SK-N-SH (cell line): ENCODE results near the gene MYOM3. TPM values are rescaled to one million over a fixed set of nuclear protein-coding genes. Genes with fewer than 3 reads are reported as not detected.

Experiments used
- CTCF ChIA-PET: fragments of 300-600, 350-600 bp; formaldehyde crosslinking; extraction: SDS; loops from one replicate; lab custom pipeline; 2021; lab: Yijun Ruan, JAX
- POLR2A ChIA-PET: fragments of 350-600 bp; sonication (Branson Sonifier 250); formaldehyde crosslinking; extraction: SDS; loops from one replicate; lab custom pipeline; 2020; ENCODE audit warnings: antibody characterized with exemption, inconsistent platforms; lab: Yijun Ruan, JAX
- DNase-seq: peaks from one replicate; pipeline ENCODE4 v3.0.0; 2012
- H2AFZ ChIP-seq: fragments of 200-600 bp; sonication (generic); 2 replicates; pipeline ENCODE4 v1.8.1; 2016; ENCODE audit warnings: antibody characterized with exemption, mild to moderate bottlenecking, low read depth
- H3F3A ChIP-seq: fragments of 200-600 bp; sonication (generic); replicated peaks from 2 replicates; pipeline ENCODE3; 2016; ENCODE audit warnings: antibody characterized with exemption, mild to moderate bottlenecking; ENCODE audit not compliant: insufficient read depth
- H3K27ac ChIP-seq, 2 experiments: fragments of 200-500 bp in 1 of 2; fragments of 200-600 bp in 1 of 2; sonication (Bioruptor generic) in 1 of 2; sonication (generic), shearing (Covaris generic) in 1 of 2; 2 replicates each; pipeline versions ENCODE4 v1.5.1 to v1.6.1; 2014 to 2016; ENCODE audit warnings: low read depth in 2 of 2, inconsistent platforms in 1 of 2, low read length in 1 of 2, mild to moderate bottlenecking in 1 of 2, mixed read lengths in 1 of 2
- H3K27me3 ChIP-seq: fragments of 200-600 bp; sonication (generic), shearing (Covaris generic); 2 replicates; pipeline ENCODE4 v1.6.1; 2016; ENCODE audit warnings: mixed run types; ENCODE audit not compliant: insufficient read depth
- H3K36me3 ChIP-seq, 2 experiments: fragments of 200-500 bp in 1 of 2; fragments of 200-600 bp in 1 of 2; sonication (Bioruptor generic) in 1 of 2; sonication (generic) in 1 of 2; replicated peaks in 1 of 2; 2 replicates each; pipeline versions ENCODE3 to v1.5.1; 2014 to 2016; ENCODE audit warnings: low read length in 1 of 2, mild to moderate bottlenecking in 1 of 2; ENCODE audit not compliant: insufficient read depth in 2 of 2, control insufficient read depth in 1 of 2
- H3K4me1 ChIP-seq, 2 experiments: fragments of 200-500 bp in 1 of 2; fragments of 200-600 bp in 1 of 2; sonication (Bioruptor generic) in 1 of 2; sonication (generic), shearing (Covaris generic) in 1 of 2; 2 replicates each; pipeline versions ENCODE4 v1.5.1 to v1.6.1; 2014 to 2016; ENCODE audit warnings: low read depth in 1 of 2, low read length in 1 of 2, mixed run types in 1 of 2; ENCODE audit not compliant: insufficient read depth in 2 of 2, control insufficient read depth in 1 of 2
- H3K4me2 ChIP-seq: fragments of 200-600 bp; sonication (generic), shearing (Covaris generic); 2 replicates; pipeline ENCODE4 v1.6.1; 2017; ENCODE audit warnings: mixed run types
- H3K4me3 ChIP-seq, 2 experiments: fragments of 200-500 bp in 1 of 2; fragments of 200-600 bp in 1 of 2; sonication (Bioruptor generic) in 1 of 2; sonication (generic), shearing (Covaris generic) in 1 of 2; 2 replicates each; pipeline versions ENCODE4 v1.5.1 to v1.8.1; 2014 to 2016; ENCODE audit warnings: low read depth in 2 of 2, inconsistent platforms in 1 of 2, low read length in 1 of 2, mild to moderate bottlenecking in 1 of 2, mixed read lengths in 1 of 2, moderate library complexity in 1 of 2
- H3K79me2 ChIP-seq: fragments of 200-600 bp; sonication (generic); 2 replicates; pipeline ENCODE4 v1.8.1; 2017; ENCODE audit warnings: mild to moderate bottlenecking; ENCODE audit not compliant: insufficient read depth
- H3K9ac ChIP-seq: fragments of 200-600 bp; sonication (generic); 2 replicates; pipeline ENCODE4 v1.6.1; 2017; ENCODE audit warnings: mixed run types
- H3K9me2 ChIP-seq: fragments of 200-600 bp; sonication (generic); 2 replicates; pipeline ENCODE4 v1.6.1; 2017; ENCODE audit warnings: mixed run types
- H3K9me3 ChIP-seq: fragments of 200-600 bp; sonication (generic); 2 replicates; pipeline ENCODE4 v1.6.1; 2017; ENCODE audit warnings: mixed run types, mild to moderate bottlenecking, moderate library complexity
- H4K20me1 ChIP-seq: fragments of 200-600 bp; sonication (generic); 2 replicates; pipeline ENCODE4 v1.6.1; 2017; ENCODE audit warnings: mild to moderate bottlenecking, mixed run types; ENCODE audit not compliant: insufficient read depth
- ELF1 ChIP-seq: IDR thresholded peaks from 2 replicates; pipeline ENCODE4 v1.4.0; 2012
- EP300 ChIP-seq, 2 experiments: IDR thresholded peaks; 2 replicates each; pipeline versions ENCODE4 v1.4.0 to v1.6.1; 2012; ENCODE audit warnings: borderline replicate concordance in 1 of 2, low read depth in 1 of 2, low read length in 1 of 2
- FOSL2 ChIP-seq: IDR thresholded peaks from 2 replicates; pipeline ENCODE4 v1.4.0; 2012; ENCODE audit warnings: low read depth, mild to moderate bottlenecking, moderate library complexity, borderline replicate concordance
- FOXM1 ChIP-seq: IDR thresholded peaks from 2 replicates; pipeline ENCODE4 v1.4.0; 2012; ENCODE audit warnings: low read depth, mild to moderate bottlenecking
- GABPA ChIP-seq: IDR thresholded peaks from 2 replicates; pipeline ENCODE4 v1.4.0; 2012; ENCODE audit warnings: low read depth, mild to moderate bottlenecking
- JUND ChIP-seq: IDR thresholded peaks from 2 replicates; pipeline ENCODE4 v1.4.0; 2012
- MXI1 ChIP-seq: IDR thresholded peaks from 2 replicates; pipeline ENCODE4 v1.6.1; 2012; ENCODE audit warnings: mild to moderate bottlenecking, low read depth, low read length, improper control_type of control experiment
- NFIC ChIP-seq: IDR thresholded peaks from 2 replicates; pipeline ENCODE4 v1.4.0; 2012; ENCODE audit warnings: borderline replicate concordance
- NRF1 ChIP-seq: IDR thresholded peaks from 2 replicates; pipeline ENCODE4 v1.6.1; 2012; ENCODE audit warnings: low read depth, mild to moderate bottlenecking, low read length
- POLR2AphosphoS5 ChIP-seq: IDR thresholded peaks from 2 replicates; pipeline ENCODE4 v1.6.1; 2012; ENCODE audit warnings: low read depth, low read length
- RAD21 ChIP-seq: IDR thresholded peaks from 2 replicates; pipeline ENCODE4 v1.6.1; 2012; ENCODE audit warnings: mild to moderate bottlenecking, low read length
- RCOR1 ChIP-seq: fragments of 150-350 bp; IDR thresholded peaks from 2 replicates; pipeline ENCODE4 v1.6.1; 2017; ENCODE audit warnings: antibody characterized with exemption, low read length
- RFX5 ChIP-seq: IDR thresholded peaks from 2 replicates; pipeline ENCODE4 v1.6.1; 2012; ENCODE audit warnings: mild to moderate bottlenecking, improper control_type of control experiment, low read length
- RXRA ChIP-seq: IDR thresholded peaks from 2 replicates; pipeline ENCODE4 v1.4.0; 2012; ENCODE audit warnings: low read depth, mild to moderate bottlenecking, borderline replicate concordance
- SIN3A ChIP-seq: IDR thresholded peaks from 2 replicates; pipeline ENCODE4 v1.6.1; 2012; ENCODE audit warnings: low read depth, mild to moderate bottlenecking, low read length, moderate library complexity, borderline replicate concordance
- SMC3 ChIP-seq: IDR thresholded peaks from 2 replicates; pipeline ENCODE4 v1.6.1; 2012; ENCODE audit warnings: low read depth, low read length, improper control_type of control experiment
- TEAD4 ChIP-seq: IDR thresholded peaks from 2 replicates; pipeline ENCODE4 v1.4.0; 2012; ENCODE audit warnings: mild to moderate bottlenecking, borderline replicate concordance; ENCODE audit not compliant: insufficient read depth
- WGBS: methylation state at CpG from one replicate; pipeline ENCODE4 v1.1.6; 2017; ENCODE audit warnings: low lambda C conversion rate; 5-methylcytosine and 5-hydroxymethylcytosine counted together
- polyA plus RNA-seq, 3 experiments: library from polyadenylated mRNA; depleted of rRNA; stranded (reverse); fragments of >200 nt; gene quantifications; 2 replicates each; pipeline ENCODE4 v1.2.3, GENCODE V29; 2012
- TF ChIP-seq, protein P1 (sequence below): IDR thresholded peaks from 2 replicates; pipeline ENCODE4; 2012
- TF ChIP-seq, protein P2 (sequence below): IDR thresholded peaks from 2 replicates; pipeline ENCODE4 v1.4.0; 2012; ENCODE audit warnings: low read depth, borderline replicate concordance
- TF ChIP-seq, protein P3 (sequence below): fragments of 150-350 bp; IDR thresholded peaks from 2 replicates; pipeline ENCODE4 v1.6.1; 2016; ENCODE audit warnings: mild to moderate bottlenecking, low read depth, low read length
- TF ChIP-seq, protein P4 (sequence below): fragments of 150-350 bp; IDR thresholded peaks from 2 replicates; pipeline ENCODE4 v1.6.1; 2017; ENCODE audit warnings: antibody characterized with exemption, low read length, low read depth, borderline replicate concordance
- TF ChIP-seq, protein P5 (sequence below): IDR thresholded peaks from 2 replicates; pipeline ENCODE4 v1.4.0; 2012; ENCODE audit warnings: low read depth, borderline replicate concordance

MYOM3 gene
- polyA plus RNA-seq, 1 of the 3 experiments (the other 2 are of a cell fraction) = 0.02 TPM

DNA sequence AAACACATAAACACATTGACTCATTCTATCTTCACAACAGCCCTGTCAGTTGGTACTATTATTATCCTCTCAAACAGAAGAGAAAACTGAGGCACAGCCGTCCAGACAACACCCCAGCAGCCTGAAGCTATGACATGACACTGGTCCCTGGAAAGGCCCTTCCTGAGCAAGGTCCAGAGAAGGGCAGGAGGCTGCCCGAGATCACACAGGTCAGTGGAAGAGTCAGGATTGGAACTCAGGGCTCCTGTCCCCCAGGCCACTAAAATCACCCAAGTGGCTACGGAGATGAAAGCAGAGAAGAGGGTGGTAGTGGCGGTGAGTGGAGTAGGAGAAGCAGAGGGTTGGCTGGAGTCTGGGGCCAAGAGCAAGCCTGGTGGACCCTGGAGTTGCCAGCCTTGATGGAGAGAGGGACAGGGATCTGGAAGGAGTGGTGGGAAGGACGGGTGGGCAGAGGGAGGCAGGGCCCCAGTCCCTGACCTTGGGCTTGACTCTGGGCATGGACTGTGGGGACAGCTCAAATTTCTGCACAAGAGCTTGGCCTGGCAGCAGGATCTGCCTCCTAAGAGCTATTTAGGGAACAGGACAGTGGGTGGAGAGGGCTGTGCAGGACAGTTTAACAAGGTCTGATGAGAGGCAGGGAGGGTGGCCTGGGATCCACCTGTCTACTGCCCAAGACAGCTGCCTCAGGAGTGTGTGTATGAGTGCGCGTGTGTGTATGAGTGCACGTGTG, 15.8 kb downstream of the MYOM3 start:
- no peak overlapping the region for H3K4me3 ChIP-seq
- H3K4me2 ChIP-seq = no peak overlapping the region
- TF ChIP-seq FOSL2 = no peak
- TF ChIP-seq FOXM1 = no peak
- ChIA-PET POLR2A (no interaction called here), CTCF (interaction anchor here (2.0 kb wide), 1 partner anchor 25 kb away, joined by 7 read pairs; no protein-coding TSS in a partner anchor)
- no peaks in the 10 kb centered on the region for H3K4me1 ChIP-seq
- no peaks in the 10 kb centered on the region for H4K20me1 ChIP-seq
- DNase-seq = no peak
- H3K9me2 ChIP-seq = no peaks in the 10 kb centered on the region
- H3K9me3 ChIP-seq = no peaks in the 10 kb centered on the region
- no peaks in the 10 kb centered on the region; the same call in 1 of the 2 replicates for H3K27me3 ChIP-seq
- 80% methylated on average over 8 of the region's 8 CpGs for WGBS
- H3K27ac ChIP-seq = no peak overlapping the region
- H3K9ac ChIP-seq = no peak overlapping the region
- H2AFZ ChIP-seq = no peak overlapping the region
- H3K36me3 ChIP-seq = no peaks in the 10 kb centered on the region
- no peaks in the 10 kb centered on the region for H3K79me2 ChIP-seq
- H3F3A ChIP-seq = no peaks in the 10 kb centered on the region

DNA sequence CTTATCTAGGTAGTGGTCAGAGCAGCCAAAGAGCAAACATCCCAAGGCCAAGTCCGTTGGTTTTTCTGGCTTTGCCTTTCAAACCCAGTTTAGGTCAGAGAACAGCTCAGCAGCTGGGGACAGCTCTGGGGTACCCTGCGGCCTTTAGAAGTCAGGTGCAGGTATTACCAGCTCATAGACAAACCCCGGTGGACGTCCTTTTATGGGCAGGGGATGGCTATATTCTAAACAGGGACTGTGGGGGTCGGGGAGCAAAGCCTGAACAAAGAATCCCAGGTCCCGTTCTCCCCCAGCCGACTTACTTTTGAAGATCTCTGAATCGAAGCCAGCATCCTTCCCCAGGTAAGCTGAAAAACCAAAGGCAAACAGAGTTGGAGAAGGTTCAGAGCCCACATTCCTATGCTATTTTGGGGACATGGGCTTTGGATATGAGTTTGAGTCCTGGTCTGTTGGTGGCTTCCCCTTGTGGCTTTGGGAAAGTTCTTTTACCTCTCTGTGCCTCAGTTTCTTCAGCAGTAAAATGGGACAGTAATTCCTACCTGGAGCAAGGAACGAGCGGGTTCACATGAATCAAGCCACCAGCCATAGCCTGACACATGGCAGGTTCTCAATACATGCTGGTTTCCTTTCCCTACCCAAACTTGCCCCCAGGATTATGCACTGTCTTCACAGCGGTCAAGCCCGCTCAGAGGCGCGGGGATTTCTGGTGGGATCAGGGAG, 16.6 kb downstream of the MYOM3 start:
- DNase-seq = no peak
- H3K27me3 ChIP-seq = no peaks in the 10 kb centered on the region; the same call in 1 of the 2 replicates
- no peak overlapping the region for H3K4me2 ChIP-seq
- CTCF ChIA-PET = no interaction called here
- TF ChIP-seq, protein P1, sequence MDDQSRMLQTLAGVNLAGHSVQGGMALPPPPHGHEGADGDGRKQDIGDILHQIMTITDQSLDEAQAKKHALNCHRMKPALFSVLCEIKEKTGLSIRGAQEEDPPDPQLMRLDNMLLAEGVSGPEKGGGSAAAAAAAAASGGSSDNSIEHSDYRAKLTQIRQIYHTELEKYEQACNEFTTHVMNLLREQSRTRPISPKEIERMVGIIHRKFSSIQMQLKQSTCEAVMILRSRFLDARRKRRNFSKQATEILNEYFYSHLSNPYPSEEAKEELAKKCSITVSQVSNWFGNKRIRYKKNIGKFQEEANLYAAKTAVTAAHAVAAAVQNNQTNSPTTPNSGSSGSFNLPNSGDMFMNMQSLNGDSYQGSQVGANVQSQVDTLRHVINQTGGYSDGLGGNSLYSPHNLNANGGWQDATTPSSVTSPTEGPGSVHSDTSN = no peak
- no peak for TF ChIP-seq EP300 (IDR thresholded peaks at IDR 0.05; ENCODE audit: borderline replicate concordance in 1 of 2, low read depth in 1 of 2, low read length in 1 of 2)
- TF ChIP-seq, protein P2, sequence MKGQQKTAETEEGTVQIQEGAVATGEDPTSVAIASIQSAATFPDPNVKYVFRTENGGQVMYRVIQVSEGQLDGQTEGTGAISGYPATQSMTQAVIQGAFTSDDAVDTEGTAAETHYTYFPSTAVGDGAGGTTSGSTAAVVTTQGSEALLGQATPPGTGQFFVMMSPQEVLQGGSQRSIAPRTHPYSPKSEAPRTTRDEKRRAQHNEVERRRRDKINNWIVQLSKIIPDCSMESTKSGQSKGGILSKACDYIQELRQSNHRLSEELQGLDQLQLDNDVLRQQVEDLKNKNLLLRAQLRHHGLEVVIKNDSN = no peak
- TF ChIP-seq TEAD4 = no peak
- TF ChIP-seq GABPA = no peak
- TF ChIP-seq NFIC = no peak
- TF ChIP-seq RXRA = no peak
- TF ChIP-seq RCOR1 = no peak
- no peak for TF ChIP-seq RFX5
- no peak for TF ChIP-seq NRF1
- no peak for TF ChIP-seq JUND
- TF ChIP-seq, protein P3, sequence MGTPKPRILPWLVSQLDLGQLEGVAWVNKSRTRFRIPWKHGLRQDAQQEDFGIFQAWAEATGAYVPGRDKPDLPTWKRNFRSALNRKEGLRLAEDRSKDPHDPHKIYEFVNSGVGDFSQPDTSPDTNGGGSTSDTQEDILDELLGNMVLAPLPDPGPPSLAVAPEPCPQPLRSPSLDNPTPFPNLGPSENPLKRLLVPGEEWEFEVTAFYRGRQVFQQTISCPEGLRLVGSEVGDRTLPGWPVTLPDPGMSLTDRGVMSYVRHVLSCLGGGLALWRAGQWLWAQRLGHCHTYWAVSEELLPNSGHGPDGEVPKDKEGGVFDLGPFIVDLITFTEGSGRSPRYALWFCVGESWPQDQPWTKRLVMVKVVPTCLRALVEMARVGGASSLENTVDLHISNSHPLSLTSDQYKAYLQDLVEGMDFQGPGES = no peak
- TF ChIP-seq, protein P4, sequence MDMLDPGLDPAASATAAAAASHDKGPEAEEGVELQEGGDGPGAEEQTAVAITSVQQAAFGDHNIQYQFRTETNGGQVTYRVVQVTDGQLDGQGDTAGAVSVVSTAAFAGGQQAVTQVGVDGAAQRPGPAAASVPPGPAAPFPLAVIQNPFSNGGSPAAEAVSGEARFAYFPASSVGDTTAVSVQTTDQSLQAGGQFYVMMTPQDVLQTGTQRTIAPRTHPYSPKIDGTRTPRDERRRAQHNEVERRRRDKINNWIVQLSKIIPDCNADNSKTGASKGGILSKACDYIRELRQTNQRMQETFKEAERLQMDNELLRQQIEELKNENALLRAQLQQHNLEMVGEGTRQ = no peak
- TF ChIP-seq, protein P5, sequence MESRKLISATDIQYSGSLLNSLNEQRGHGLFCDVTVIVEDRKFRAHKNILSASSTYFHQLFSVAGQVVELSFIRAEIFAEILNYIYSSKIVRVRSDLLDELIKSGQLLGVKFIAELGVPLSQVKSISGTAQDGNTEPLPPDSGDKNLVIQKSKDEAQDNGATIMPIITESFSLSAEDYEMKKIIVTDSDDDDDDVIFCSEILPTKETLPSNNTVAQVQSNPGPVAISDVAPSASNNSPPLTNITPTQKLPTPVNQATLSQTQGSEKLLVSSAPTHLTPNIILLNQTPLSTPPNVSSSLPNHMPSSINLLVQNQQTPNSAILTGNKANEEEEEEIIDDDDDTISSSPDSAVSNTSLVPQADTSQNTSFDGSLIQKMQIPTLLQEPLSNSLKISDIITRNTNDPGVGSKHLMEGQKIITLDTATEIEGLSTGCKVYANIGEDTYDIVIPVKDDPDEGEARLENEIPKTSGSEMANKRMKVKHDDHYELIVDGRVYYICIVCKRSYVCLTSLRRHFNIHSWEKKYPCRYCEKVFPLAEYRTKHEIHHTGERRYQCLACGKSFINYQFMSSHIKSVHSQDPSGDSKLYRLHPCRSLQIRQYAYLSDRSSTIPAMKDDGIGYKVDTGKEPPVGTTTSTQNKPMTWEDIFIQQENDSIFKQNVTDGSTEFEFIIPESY = no peak
- TF ChIP-seq ELF1 = no peak
- TF ChIP-seq SMC3 = no peak
- TF ChIP-seq SIN3A = no peak
- TF ChIP-seq RAD21 = no peak
- no peak for TF ChIP-seq POLR2AphosphoS5
- no peak for TF ChIP-seq MXI1
- H3K79me2 ChIP-seq = no peaks in the 10 kb centered on the region
- H3K36me3 ChIP-seq = no peaks in the 10 kb centered on the region
- H2AFZ ChIP-seq = no peak overlapping the region
- no peak overlapping the region for H3K4me3 ChIP-seq
- POLR2A ChIA-PET = no interaction called here
- no peaks in the 10 kb centered on the region for H4K20me1 ChIP-seq
- WGBS = 69% methylated on average over 10 of the region's 14 CpGs
- H3K9me2 ChIP-seq = no peaks in the 10 kb centered on the region
- no peak overlapping the region for H3K27ac ChIP-seq
- no peaks in the 10 kb centered on the region for H3K9me3 ChIP-seq
- H3K9ac ChIP-seq = no peak overlapping the region
- H3F3A ChIP-seq = no peaks in the 10 kb centered on the region
- H3K4me1 ChIP-seq = no peaks in the 10 kb centered on the region
